WI38 (cell line): Measurements from ENCODE around the gene FBXL7.

ENCODE experiments used
- H3K4me3 ChIP-seq: 2 replicates; pipeline ENCODE4 v1.5.1; 2011; ENCODE audit warnings: low read depth, mild to moderate bottlenecking, control low read depth, low read length
- CTCF ChIP-seq: IDR thresholded peaks from 2 replicates; pipeline ENCODE4 v1.5.1; 2012; ENCODE audit warnings: low read depth, mild to moderate bottlenecking, control low read depth, low read length

FBXL7 gene

DNA sequence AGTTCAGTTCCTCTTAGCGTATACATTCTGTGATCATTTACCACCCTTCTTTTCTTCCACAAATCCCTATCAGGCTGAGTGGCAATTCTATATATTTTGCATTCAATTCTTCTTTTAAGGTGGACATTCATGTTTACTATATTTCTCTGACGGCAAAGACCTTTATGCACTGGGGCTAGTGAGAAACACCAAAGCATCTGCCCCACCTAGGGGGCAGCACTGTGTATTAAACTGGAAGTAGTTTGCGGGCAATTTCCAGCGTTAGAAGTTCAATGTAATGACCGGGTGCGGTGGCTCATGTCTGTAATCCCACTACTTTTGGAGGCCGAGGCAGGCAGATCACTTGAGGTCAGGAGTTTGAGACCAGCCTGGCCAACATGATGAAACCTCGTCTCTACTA lies 27.9 kb upstream of the FBXL7 start:
- no peak overlapping the region for H3K4me3 ChIP-seq
- 0 out of 2 replicates have a peak, but pooled peaks have one; percentile 7 for TF ChIP-seq CTCF

- H3K4me3 ChIP-seq = no peak overlapping the region
- no peak for TF ChIP-seq CTCF
These were observed 25.7 kb upstream of the FBXL7 start for GRCh38 chr5:15474143-15474719.

- no peak overlapping the region for H3K4me3 ChIP-seq
- TF ChIP-seq CTCF = no peak
These were observed 24.6 kb upstream of the FBXL7 start for GRCh38 chr5:15475367-15475766.

DNA sequence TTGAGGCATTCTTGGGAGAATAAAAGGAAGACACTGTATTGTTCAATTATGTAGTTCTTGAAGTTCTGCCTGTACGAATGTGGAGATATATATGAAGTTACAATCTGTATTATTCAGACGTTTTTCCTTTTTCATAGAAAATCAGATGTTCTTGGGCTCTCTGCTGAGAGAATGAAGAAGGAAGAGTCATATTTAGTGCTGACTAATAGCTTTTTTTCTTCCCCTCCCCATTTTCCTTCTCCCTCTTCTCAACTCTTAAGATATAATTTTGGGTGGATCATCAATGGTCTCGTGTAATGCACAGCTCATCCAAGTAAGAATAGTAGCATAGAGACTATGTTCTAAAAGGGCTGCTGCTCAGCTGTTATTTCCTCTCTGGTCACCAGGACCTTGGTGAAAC lies 23.0 kb upstream of the FBXL7 start:
- TF ChIP-seq CTCF = no peak
- no peak overlapping the region for H3K4me3 ChIP-seq

DNA sequence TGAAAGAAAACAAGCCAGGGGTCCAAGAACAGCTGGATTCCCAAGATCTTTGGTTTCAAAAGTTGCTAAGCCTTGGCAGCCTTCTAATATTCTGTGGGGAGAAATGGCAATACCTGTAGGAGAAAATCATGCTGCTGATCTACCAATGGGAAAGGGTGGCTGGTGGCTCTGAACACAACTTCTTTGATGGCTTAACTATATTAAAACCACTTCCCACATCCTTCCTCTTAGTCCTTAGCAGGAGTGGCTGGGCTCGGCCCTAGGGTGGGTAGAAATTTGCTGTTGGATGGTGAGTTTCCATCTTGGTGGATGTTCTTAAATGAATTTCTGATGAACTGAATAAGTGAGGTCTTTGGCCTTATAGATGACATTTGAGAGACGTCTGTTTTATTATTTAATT lies 19.5 kb upstream of the FBXL7 start:
- H3K4me3 ChIP-seq = no peak overlapping the region
- TF ChIP-seq CTCF = no peak

DNA sequence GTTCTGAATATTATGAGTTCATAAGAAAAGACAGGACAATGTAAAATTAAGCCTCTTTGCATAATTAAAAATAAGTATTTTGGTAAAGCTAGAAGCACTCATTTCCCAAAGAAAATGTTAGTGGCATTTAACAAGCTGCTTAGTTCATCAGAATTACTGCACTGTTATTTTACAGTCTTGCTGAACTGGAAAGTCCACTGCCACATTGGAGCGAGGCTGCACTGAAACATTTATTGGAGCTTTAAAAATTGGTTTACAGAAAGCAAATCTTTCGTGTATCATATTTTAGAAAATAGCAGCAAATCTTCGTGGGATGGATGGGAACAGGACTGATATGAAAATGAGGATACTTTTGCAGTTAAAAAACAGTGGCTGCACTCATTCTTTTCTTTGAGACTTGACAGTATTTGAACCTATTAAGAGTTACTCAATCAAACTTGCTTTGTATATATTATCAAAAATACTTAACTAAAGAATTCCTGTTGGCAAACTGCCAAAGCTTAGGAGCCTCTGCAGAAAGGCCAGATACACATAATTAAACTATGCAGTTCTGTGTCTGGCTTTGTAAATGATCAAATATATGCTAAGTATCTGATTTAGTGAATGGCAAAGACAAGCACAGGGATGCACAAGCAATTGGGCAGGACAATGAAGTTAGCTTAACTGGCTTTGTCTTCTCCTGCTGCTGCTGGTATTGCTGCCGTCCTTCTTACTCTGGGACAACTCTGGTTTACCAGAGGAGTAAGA lies 16.5 kb upstream of the FBXL7 start:
- TF ChIP-seq CTCF = no peak
- no peak overlapping the region for H3K4me3 ChIP-seq

DNA sequence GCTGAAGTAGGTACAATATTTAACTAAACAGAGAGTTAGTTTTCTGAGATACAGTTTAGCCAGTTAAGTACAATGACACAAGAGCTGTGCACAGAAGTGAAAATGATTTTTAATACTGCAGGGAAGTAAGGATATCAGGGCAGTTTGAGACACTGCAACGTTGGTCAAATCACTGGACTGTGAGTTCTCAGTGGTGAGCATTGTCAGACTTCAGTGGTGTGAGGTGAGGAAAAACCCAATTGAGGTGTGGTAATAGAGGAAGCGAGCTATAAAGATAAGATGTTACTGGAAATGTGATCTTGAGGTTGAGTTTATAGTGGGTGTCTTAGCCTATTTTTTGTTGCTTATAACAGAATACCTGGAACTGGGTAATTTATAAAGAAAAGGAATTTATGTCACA lies 12.8 kb upstream of the FBXL7 start:
- H3K4me3 ChIP-seq = no peak overlapping the region
- TF ChIP-seq CTCF = no peak
